ENCODE results near the gene CRACDL. TPM values are rescaled to one million over a fixed set of nuclear protein-coding genes. Genes with fewer than 3 reads are reported as not detected.

CRACDL gene
- total RNA-seq, 2 donors from 2014 or later, result 4.1 to 20.8 TPM

DNA sequence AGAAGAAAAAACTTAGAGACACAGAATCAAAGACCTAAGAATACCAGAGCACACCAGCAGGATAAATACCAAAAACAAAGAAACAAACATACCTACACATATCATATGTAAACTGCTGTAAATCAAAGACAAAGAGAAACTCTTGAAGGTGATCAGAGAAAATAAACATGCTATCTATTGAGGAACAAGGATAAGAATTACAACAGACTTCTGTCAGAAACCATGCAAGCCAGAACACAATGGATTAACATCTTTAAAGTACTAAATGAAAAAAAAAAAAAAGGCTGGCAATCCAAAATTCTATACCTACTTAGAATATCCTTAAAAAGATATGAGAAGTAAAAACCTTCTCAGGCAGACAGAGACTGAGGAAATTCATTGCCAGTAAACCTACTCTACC, 153.5 kb downstream of the CRACDL start:
- Histone ChIP-seq H3K4me1 (replicated peaks) (no peaks in the 10 kb centered on the region), H3K9me3 (no peaks in the 10 kb centered on the region), H3K4me3 (no peak overlapping the region), H3K27me3 (replicated peaks; ENCODE audit: insufficient read depth) (no peaks in the 10 kb centered on the region), H3K36me3 (no peaks in the 10 kb centered on the region), H3K27ac (no peak overlapping the region)
- TF ChIP-seq, protein P1, sequence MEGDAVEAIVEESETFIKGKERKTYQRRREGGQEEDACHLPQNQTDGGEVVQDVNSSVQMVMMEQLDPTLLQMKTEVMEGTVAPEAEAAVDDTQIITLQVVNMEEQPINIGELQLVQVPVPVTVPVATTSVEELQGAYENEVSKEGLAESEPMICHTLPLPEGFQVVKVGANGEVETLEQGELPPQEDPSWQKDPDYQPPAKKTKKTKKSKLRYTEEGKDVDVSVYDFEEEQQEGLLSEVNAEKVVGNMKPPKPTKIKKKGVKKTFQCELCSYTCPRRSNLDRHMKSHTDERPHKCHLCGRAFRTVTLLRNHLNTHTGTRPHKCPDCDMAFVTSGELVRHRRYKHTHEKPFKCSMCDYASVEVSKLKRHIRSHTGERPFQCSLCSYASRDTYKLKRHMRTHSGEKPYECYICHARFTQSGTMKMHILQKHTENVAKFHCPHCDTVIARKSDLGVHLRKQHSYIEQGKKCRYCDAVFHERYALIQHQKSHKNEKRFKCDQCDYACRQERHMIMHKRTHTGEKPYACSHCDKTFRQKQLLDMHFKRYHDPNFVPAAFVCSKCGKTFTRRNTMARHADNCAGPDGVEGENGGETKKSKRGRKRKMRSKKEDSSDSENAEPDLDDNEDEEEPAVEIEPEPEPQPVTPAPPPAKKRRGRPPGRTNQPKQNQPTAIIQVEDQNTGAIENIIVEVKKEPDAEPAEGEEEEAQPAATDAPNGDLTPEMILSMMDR (IDR thresholded peaks at IDR 0.05), result no peak
- TF ChIP-seq POLR2AphosphoS5 (IDR thresholded peaks at IDR 0.05), result no peak
- TF ChIP-seq POLR2A (IDR thresholded peaks at IDR 0.05), result no peak
- DNase-seq (ENCODE audit: low spot score), result no peak
- intact Hi-C loops (cut with DNase I), result no loop called here

DNA sequence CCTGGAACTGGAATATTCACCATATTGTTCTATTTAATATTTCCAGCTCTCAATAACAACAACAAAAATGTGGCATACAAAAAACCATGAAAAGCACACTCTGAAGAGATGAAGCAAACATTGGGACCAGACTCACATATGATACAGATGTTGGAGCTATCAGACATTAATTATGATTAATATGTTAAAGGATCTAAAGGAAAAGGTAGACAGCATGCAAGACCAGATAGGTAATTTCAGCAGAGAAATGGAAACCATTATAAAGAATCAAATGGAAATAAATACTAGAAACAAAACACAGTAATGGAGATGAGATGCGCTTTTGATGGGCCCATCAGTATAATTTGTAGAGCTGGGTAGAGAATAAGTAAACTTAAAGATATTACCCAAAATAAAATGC, 154.2 kb downstream of the CRACDL start:
- TF ChIP-seq POLR2A (IDR thresholded peaks at IDR 0.05) (no peak), POLR2AphosphoS5 (IDR thresholded peaks at IDR 0.05) (no peak)
- TF ChIP-seq, protein P1 (IDR thresholded peaks at IDR 0.05), result no peak
- Histone ChIP-seq H3K4me3 (no peak overlapping the region), H3K9me3 (no peaks in the 10 kb centered on the region), H3K4me1 (replicated peaks) (no peaks in the 10 kb centered on the region), H3K36me3 (no peaks in the 10 kb centered on the region), H3K27ac (no peak overlapping the region), H3K27me3 (replicated peaks; ENCODE audit: insufficient read depth) (no peaks in the 10 kb centered on the region)
- no peak for DNase-seq (ENCODE audit: low spot score)
- 95% methylated on average over 1 of the region's 1 CpG for WGBS
- intact Hi-C loops (cut with DNase I), result no loop called here

DNA sequence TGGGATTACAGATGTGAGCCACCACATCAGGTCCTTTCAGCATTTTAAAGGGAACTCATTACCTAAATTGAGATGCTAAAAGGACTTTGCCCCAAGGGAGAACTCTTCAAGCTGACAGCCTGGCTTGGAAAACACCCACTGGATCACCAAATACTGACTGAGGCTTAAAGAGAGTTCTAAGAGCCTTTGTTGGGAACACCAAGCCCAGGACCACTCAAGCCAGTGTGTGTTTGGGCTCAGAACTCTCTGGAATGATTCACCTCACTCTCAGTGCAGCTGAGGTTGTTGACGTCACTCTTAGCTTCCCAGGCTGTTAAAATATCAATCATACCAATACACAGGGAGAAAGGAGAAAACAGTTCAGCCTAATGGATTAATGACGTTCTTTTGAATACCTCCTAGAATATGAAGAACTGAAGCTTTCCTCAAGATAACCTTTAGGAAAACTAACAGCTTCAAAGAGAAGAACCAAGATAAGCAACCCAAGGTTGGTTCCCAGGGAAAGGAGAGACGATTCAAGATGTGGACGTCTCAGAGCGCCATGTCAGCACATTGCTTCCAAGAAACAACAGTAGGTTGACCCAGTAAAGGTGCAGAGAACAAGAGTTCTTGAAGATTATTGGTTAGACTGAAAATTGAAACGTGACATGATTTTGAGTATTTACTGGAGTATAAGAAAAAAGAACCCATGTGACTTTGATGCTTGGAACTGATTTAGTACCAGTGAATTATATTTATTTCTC, 157.1 kb downstream of the CRACDL start:
- Histone ChIP-seq H3K9me3 (no peaks in the 10 kb centered on the region), H3K4me1 (replicated peaks) (peaks cover 11% of the 10 kb centered on the region), H3K4me3 (no peak overlapping the region), H3K27me3 (replicated peaks; ENCODE audit: insufficient read depth) (no peaks in the 10 kb centered on the region), H3K36me3 (no peaks in the 10 kb centered on the region), H3K27ac (no peak overlapping the region)
- DNase-seq (ENCODE audit: low spot score), result no peak
- WGBS, result 90% methylated on average over 6 of the region's 6 CpGs
- intact Hi-C loops (cut with DNase I), result no loop called here
- no peak for TF ChIP-seq POLR2A (IDR thresholded peaks at IDR 0.05)
- TF ChIP-seq, protein P1 (IDR thresholded peaks at IDR 0.05), result no peak
- no peak for TF ChIP-seq POLR2AphosphoS5 (IDR thresholded peaks at IDR 0.05)

DNA sequence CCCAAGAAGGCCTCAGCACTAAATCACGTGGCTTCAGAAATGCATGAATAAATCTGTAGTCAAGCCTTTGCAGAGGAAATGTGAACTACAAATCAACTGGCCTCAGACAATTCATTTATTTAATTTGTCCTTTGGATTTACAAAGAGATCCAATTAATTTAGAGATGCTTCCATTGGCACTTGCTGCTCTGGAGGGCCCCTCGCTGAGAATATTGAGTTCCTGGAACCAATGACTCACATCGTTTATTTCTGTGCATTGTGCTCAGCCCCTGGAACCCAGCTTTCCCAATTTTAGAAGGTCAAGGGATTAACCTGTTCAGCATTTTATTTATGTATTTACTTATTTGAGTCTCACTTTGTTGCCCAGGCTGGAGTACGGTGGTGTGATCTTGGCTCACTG, 157.9 kb downstream of the CRACDL start:
- no peak for DNase-seq (ENCODE audit: low spot score)
- H3K9me3 ChIP-seq, result no peaks in the 10 kb centered on the region
- intact Hi-C loops (cut with DNase I), result no loop called here
- WGBS, result 82% methylated on average over 4 of the region's 4 CpGs
- H3K4me3 ChIP-seq, result no peak overlapping the region
- no peaks in the 10 kb centered on the region for H3K27me3 ChIP-seq (replicated peaks; ENCODE audit: insufficient read depth)
- H3K4me1 ChIP-seq (replicated peaks), result peaks cover 11% of the 10 kb centered on the region
- H3K27ac ChIP-seq, result no peak overlapping the region
- no peaks in the 10 kb centered on the region for H3K36me3 ChIP-seq
- no peak for TF ChIP-seq POLR2AphosphoS5 (IDR thresholded peaks at IDR 0.05)
- TF ChIP-seq POLR2A (IDR thresholded peaks at IDR 0.05), result no peak
- TF ChIP-seq, protein P1 (IDR thresholded peaks at IDR 0.05), result no peak

DNA sequence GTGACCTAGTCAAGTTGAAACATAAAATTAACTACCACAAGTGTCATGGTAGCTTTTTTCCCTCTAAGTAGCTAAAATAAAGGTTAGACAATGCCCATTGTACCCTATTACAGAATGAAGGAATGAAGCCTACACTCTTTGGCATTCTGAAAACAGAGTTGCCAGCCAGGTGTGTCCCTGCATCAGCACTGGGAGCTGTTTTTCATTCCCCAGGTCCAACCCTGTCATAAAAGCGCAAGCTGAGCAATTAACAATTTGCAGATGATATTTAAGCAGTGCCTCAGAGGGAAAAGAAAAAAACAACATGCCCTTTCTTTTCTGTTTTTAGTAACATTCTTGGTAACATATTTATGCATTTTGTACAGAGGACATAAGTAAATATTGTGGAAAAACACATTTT, 158.3 kb downstream of the CRACDL start:
- no peak overlapping the region for H3K4me3 ChIP-seq
- peaks cover 11% of the 10 kb centered on the region for H3K4me1 ChIP-seq (replicated peaks)
- TF ChIP-seq POLR2AphosphoS5 (IDR thresholded peaks at IDR 0.05) (no peak), POLR2A (IDR thresholded peaks at IDR 0.05) (no peak)
- TF ChIP-seq, protein P1 (IDR thresholded peaks at IDR 0.05), result no peak
- intact Hi-C loops (cut with DNase I), result no loop called here
- H3K27ac ChIP-seq, result peak overlapping the region in 1 of 2 donors; percentile 30
- no peaks in the 10 kb centered on the region for H3K27me3 ChIP-seq (replicated peaks; ENCODE audit: insufficient read depth)
- 96% methylated on average over 1 of the region's 1 CpG for WGBS
- no peaks in the 10 kb centered on the region for H3K9me3 ChIP-seq
- H3K36me3 ChIP-seq, result no peaks in the 10 kb centered on the region
- no peak for DNase-seq (ENCODE audit: low spot score)

All from prostate gland (tissue), 2 donors.